GM13977 (cell line): ENCODE measurements around the gene CRELD2.

Source experiments
- DNase-seq: peaks from one replicate; pipeline ENCODE4 v3.0.0; 2012; ENCODE audit warnings: low spot score
- CTCF ChIP-seq: IDR thresholded peaks from 2 replicates; pipeline ENCODE4 v1.5.1; 2012; ENCODE audit warnings: mild to moderate bottlenecking, control low read depth; ENCODE audit not compliant: insufficient read depth; ENCODE audit errors: extremely low read depth, missing control alignments
- in situ Hi-C: fragments of 300-500 bp; cut with MboI; formaldehyde crosslinking; loops from one replicate; pipeline ENCODE4 v1.12.0; 2022; ENCODE audit warnings: low sequenced_read_pairs, low pct_unique_long_range_greater_than_20kb, mixed read lengths, inconsistent platforms; ENCODE audit not compliant: unreplicated experiment

Gene CRELD2

GRCh38 chr22:49976439-49977175 is 58.2 kb downstream of the CRELD2 start:
- no peak for TF ChIP-seq CTCF
- in situ Hi-C loops = no loop called here
- DNase-seq = peak; percentile 80
